Smooth muscle cell (in vitro differentiated cells): Measurements from ENCODE around the gene SDR42E2. TPM values are rescaled to one million over a fixed set of nuclear protein-coding genes. Genes with fewer than 3 reads are reported as not detected.

Experiments used
- DNase-seq: peaks from one replicate; lab custom pipeline; 2025; ENCODE audit not compliant: unreplicated experiment; lab: John Stamatoyannopoulos, UW
- H2AFZ ChIP-seq: fragments of 200-600 bp; sonication (generic); 2 replicates; pipeline ENCODE4 v1.6.0; 2016; ENCODE audit warnings: antibody characterized with exemption, low read depth, mild to moderate bottlenecking
- H3F3A ChIP-seq: fragments of 200-600 bp; sonication (generic); 2 replicates; pipeline ENCODE4 v1.6.0; 2017; ENCODE audit warnings: antibody characterized with exemption, low read depth
- H3K27ac ChIP-seq: fragments of 200-600 bp; sonication (generic); 2 replicates; pipeline ENCODE4 v1.5.1; 2016; ENCODE audit warnings: low read depth, mild to moderate bottlenecking
- H3K27me3 ChIP-seq: fragments of 200-600 bp; sonication (generic); 2 replicates; pipeline ENCODE4 v1.6.1; 2016; ENCODE audit warnings: low read depth, mild to moderate bottlenecking
- H3K36me3 ChIP-seq: fragments of 200-600 bp; sonication (generic); 2 replicates; pipeline ENCODE4 v1.5.1; 2016; ENCODE audit warnings: low read depth
- H3K4me1 ChIP-seq: fragments of 200-600 bp; sonication (generic); 2 replicates; pipeline ENCODE4 v1.5.1; 2016; ENCODE audit warnings: low read depth
- H3K4me2 ChIP-seq: fragments of 200-600 bp; sonication (generic); 2 replicates; pipeline ENCODE4 v1.6.0; 2016; ENCODE audit warnings: mild to moderate bottlenecking
- H3K4me3 ChIP-seq: fragments of 200-600 bp; sonication (generic); 2 replicates; pipeline ENCODE4 v1.5.1; 2016; ENCODE audit warnings: mild to moderate bottlenecking
- H3K79me2 ChIP-seq: fragments of 200-600 bp; sonication (generic); 2 replicates; pipeline ENCODE4 v1.6.0; 2016; ENCODE audit warnings: low read depth, mild to moderate bottlenecking
- H3K9ac ChIP-seq: fragments of 200-600 bp; sonication (generic); 2 replicates; pipeline ENCODE4 v1.6.0; 2016; ENCODE audit warnings: low read depth
- H3K9me3 ChIP-seq: fragments of 200-600 bp; sonication (generic); replicated peaks from 2 replicates; pipeline ENCODE4 v1.5.1; 2016; ENCODE audit warnings: low read depth
- H4K20me1 ChIP-seq: fragments of 200-600 bp; sonication (generic); 2 replicates; pipeline ENCODE4 v1.6.0; 2016; ENCODE audit warnings: low read depth
- WGBS: methylation state at CpG from one replicate; pipeline ENCODE4 v1.1.7; 2016; ENCODE audit warnings: low lambda C conversion rate; 5-methylcytosine and 5-hydroxymethylcytosine counted together
- polyA plus RNA-seq: library from polyadenylated mRNA; unstranded; fragments of >200 nt; fragmentation: Nextera tagmentation; extraction: Ambion mirVana; gene quantifications from 2 replicates; pipeline ENCODE4 v1.2.1, GENCODE V29; 2016
- total RNA-seq: library from RNA; depleted of rRNA; stranded (reverse); fragments of >200 nt; gene quantifications from 2 replicates; pipeline ENCODE4 v1.2.3, GENCODE V29; 2014
- TF ChIP-seq, protein P1 (sequence below): fragments of 200-600 bp; sonication (generic); IDR thresholded peaks from 2 replicates; pipeline ENCODE4 v1.5.1; 2017; ENCODE audit warnings: borderline replicate concordance, mild to moderate bottlenecking, antibody characterized with exemption; ENCODE audit not compliant: insufficient read depth, poor library complexity, severe bottlenecking

The SDR42E2 gene
- total and polyA plus RNA-seq, 2 experiments from 2014 or later: 0.18 TPM; not detected in 1

GRCh38 chr16:22217890-22218730 is 55.8 kb downstream of the SDR42E2 start:
- DNase-seq: no peak
- H3K4me2 ChIP-seq: no peak overlapping the region
- H3K4me1 ChIP-seq: no peaks in the 10 kb centered on the region
- H3F3A ChIP-seq: no peaks in the 10 kb centered on the region
- no peak overlapping the region for H3K27ac ChIP-seq
- no peak overlapping the region for H3K4me3 ChIP-seq
- 99% methylated on average over 18 of the region's 18 CpGs for whole genome bisulfite sequencing
- peaks cover 87% of the 10 kb centered on the region for H4K20me1 ChIP-seq
- TF ChIP-seq, protein P1, sequence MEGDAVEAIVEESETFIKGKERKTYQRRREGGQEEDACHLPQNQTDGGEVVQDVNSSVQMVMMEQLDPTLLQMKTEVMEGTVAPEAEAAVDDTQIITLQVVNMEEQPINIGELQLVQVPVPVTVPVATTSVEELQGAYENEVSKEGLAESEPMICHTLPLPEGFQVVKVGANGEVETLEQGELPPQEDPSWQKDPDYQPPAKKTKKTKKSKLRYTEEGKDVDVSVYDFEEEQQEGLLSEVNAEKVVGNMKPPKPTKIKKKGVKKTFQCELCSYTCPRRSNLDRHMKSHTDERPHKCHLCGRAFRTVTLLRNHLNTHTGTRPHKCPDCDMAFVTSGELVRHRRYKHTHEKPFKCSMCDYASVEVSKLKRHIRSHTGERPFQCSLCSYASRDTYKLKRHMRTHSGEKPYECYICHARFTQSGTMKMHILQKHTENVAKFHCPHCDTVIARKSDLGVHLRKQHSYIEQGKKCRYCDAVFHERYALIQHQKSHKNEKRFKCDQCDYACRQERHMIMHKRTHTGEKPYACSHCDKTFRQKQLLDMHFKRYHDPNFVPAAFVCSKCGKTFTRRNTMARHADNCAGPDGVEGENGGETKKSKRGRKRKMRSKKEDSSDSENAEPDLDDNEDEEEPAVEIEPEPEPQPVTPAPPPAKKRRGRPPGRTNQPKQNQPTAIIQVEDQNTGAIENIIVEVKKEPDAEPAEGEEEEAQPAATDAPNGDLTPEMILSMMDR: no peak
- no peak overlapping the region for H2AFZ ChIP-seq
- no peaks in the 10 kb centered on the region for H3K27me3 ChIP-seq
- no peaks in the 10 kb centered on the region for H3K36me3 ChIP-seq
- H3K9ac ChIP-seq: no peak overlapping the region
- H3K9me3 ChIP-seq: no peaks in the 10 kb centered on the region
- H3K79me2 ChIP-seq: peaks cover 27% of the 10 kb centered on the region

GRCh38 chr16:22219389-22220068 is 57.2 kb downstream of the SDR42E2 start:
- H3K4me1 ChIP-seq: no peaks in the 10 kb centered on the region
- no peaks in the 10 kb centered on the region for H3K27me3 ChIP-seq
- no peaks in the 10 kb centered on the region for H3K36me3 ChIP-seq
- no peak overlapping the region for H3K27ac ChIP-seq
- no peak overlapping the region for H3K9ac ChIP-seq
- peaks cover 27% of the 10 kb centered on the region for H3K79me2 ChIP-seq
- no peaks in the 10 kb centered on the region for H3F3A ChIP-seq
- H3K9me3 ChIP-seq: no peaks in the 10 kb centered on the region
- TF ChIP-seq, protein P1: no peak
- DNase-seq: no peak
- no peak overlapping the region for H3K4me2 ChIP-seq
- no peak overlapping the region for H3K4me3 ChIP-seq
- 96% methylated on average over 3 of the region's 3 CpGs for WGBS
- peaks cover 80% of the 10 kb centered on the region for H4K20me1 ChIP-seq
- no peak overlapping the region for H2AFZ ChIP-seq

DNA sequence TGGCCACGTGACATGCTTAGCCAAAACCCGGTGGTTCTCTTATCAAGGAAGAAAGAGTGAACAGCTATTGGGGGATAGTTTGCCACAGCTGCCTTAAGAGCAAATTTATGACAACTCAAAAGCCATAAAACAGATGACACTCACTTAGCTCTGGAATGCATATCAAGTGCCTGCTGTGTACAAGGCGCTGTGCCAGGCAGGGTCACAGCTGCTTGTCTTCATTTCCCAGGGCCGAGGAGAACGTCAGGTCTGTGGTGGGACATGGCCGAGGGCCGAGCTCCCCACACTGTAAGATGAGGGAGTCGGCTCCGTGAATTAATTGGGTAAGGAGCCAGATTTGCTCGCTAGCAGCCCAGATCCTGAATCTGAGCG is 57.7 kb downstream of the SDR42E2 start:
- TF ChIP-seq, protein P1: no peak
- no peaks in the 10 kb centered on the region for H3K27me3 ChIP-seq
- WGBS: 85% methylated on average over 11 of the region's 11 CpGs
- no peaks in the 10 kb centered on the region for H3K4me1 ChIP-seq
- H3K79me2 ChIP-seq: peaks cover 29% of the 10 kb centered on the region
- no peak for DNase-seq
- no peak overlapping the region for H2AFZ ChIP-seq
- peaks cover 79% of the 10 kb centered on the region for H4K20me1 ChIP-seq
- H3K4me2 ChIP-seq: no peak overlapping the region
- no peak overlapping the region for H3K4me3 ChIP-seq
- H3K36me3 ChIP-seq: no peaks in the 10 kb centered on the region
- H3F3A ChIP-seq: no peaks in the 10 kb centered on the region
- no peak overlapping the region for H3K27ac ChIP-seq
- H3K9ac ChIP-seq: no peak overlapping the region
- no peaks in the 10 kb centered on the region for H3K9me3 ChIP-seq
